Measurements from ENCODE around the gene ERBB4. TPM values are rescaled to one million over a fixed set of nuclear protein-coding genes. Genes with fewer than 3 reads are reported as not detected.

Gene ERBB4
- total RNA-seq, 2 donors from 2014 or later, result 1.0 to 32.8 TPM

- Histone ChIP-seq H3K4me3 (no peak overlapping the region), H3K27ac (no peak overlapping the region), H3K4me1 (replicated peaks) (no peaks in the 10 kb centered on the region), H3K36me3 (no peaks in the 10 kb centered on the region), H3K27me3 (replicated peaks; ENCODE audit: insufficient read depth) (no peaks in the 10 kb centered on the region), H3K9me3 (no peaks in the 10 kb centered on the region)
- WGBS, result 93% methylated on average over 2 of the region's 2 CpGs
- TF ChIP-seq POLR2A (IDR thresholded peaks at IDR 0.05), result no peak
- TF ChIP-seq POLR2AphosphoS5 (IDR thresholded peaks at IDR 0.05), result no peak
- TF ChIP-seq CTCF (IDR thresholded peaks at IDR 0.05), result no peak
- intact Hi-C loops (cut with DNase I), result no loop called here
- no peak for DNase-seq (ENCODE audit: low spot score)
These were observed 920.8 kb downstream of the ERBB4 start for GRCh38 chr2:211617803-211618202.

GRCh38 chr2:211611621-211612020 is 927.0 kb downstream of the ERBB4 start:
- H3K27ac ChIP-seq, result no peak overlapping the region
- H3K27me3 ChIP-seq (replicated peaks; ENCODE audit: insufficient read depth), result no peaks in the 10 kb centered on the region
- intact Hi-C loops (cut with DNase I), result no loop called here
- H3K4me3 ChIP-seq, result no peak overlapping the region
- WGBS, result 79% methylated on average over 2 of the region's 2 CpGs
- no peaks in the 10 kb centered on the region for H3K4me1 ChIP-seq (replicated peaks)
- DNase-seq (ENCODE audit: low spot score), result no peak
- no peaks in the 10 kb centered on the region for H3K36me3 ChIP-seq
- TF ChIP-seq CTCF (IDR thresholded peaks at IDR 0.05) (no peak), POLR2AphosphoS5 (IDR thresholded peaks at IDR 0.05) (no peak), POLR2A (IDR thresholded peaks at IDR 0.05) (no peak)
- H3K9me3 ChIP-seq, result no peaks in the 10 kb centered on the region

GRCh38 chr2:211611061-211611518 is 927.5 kb downstream of the ERBB4 start:
- DNase-seq (ENCODE audit: low spot score), result no peak
- no peaks in the 10 kb centered on the region for H3K4me1 ChIP-seq (replicated peaks)

GRCh38 chr2:211609127-211609526 is 929.5 kb downstream of the ERBB4 start:
- H3K9me3 ChIP-seq, result no peaks in the 10 kb centered on the region
- no peak overlapping the region for H3K4me3 ChIP-seq
- H3K27me3 ChIP-seq (replicated peaks; ENCODE audit: insufficient read depth), result no peaks in the 10 kb centered on the region
- no peak for DNase-seq (ENCODE audit: low spot score)
- TF ChIP-seq POLR2A (IDR thresholded peaks at IDR 0.05) (no peak), POLR2AphosphoS5 (IDR thresholded peaks at IDR 0.05) (no peak), CTCF (IDR thresholded peaks at IDR 0.05) (no peak)
- intact Hi-C loops (cut with DNase I), result no loop called here
- no peaks in the 10 kb centered on the region for H3K36me3 ChIP-seq
- H3K27ac ChIP-seq, result no peak overlapping the region
- H3K4me1 ChIP-seq (replicated peaks), result no peaks in the 10 kb centered on the region

More at GRCh38 chr2:211611061-211611518, 927.5 kb downstream of the ERBB4 start:
- no peak overlapping the region for H3K4me3 ChIP-seq
- intact Hi-C loops (cut with DNase I), result no loop called here
- H3K27ac ChIP-seq, result no peak overlapping the region
- WGBS, result 85% methylated on average over 6 of the region's 6 CpGs
- H3K27me3 ChIP-seq (replicated peaks; ENCODE audit: insufficient read depth), result no peaks in the 10 kb centered on the region
- H3K36me3 ChIP-seq, result no peaks in the 10 kb centered on the region
- no peak for TF ChIP-seq POLR2A (IDR thresholded peaks at IDR 0.05)
- no peak for TF ChIP-seq CTCF (IDR thresholded peaks at IDR 0.05)
- TF ChIP-seq POLR2AphosphoS5 (IDR thresholded peaks at IDR 0.05), result no peak
- no peaks in the 10 kb centered on the region for H3K9me3 ChIP-seq

- DNase-seq (ENCODE audit: low spot score), result no peak
- no peaks in the 10 kb centered on the region for H3K27me3 ChIP-seq (replicated peaks; ENCODE audit: insufficient read depth)
- TF ChIP-seq POLR2AphosphoS5 (IDR thresholded peaks at IDR 0.05) (no peak), CTCF (IDR thresholded peaks at IDR 0.05) (no peak), POLR2A (IDR thresholded peaks at IDR 0.05) (no peak)
- no peak overlapping the region for H3K4me3 ChIP-seq
- H3K27ac ChIP-seq, result no peak overlapping the region
- H3K9me3 ChIP-seq, result no peaks in the 10 kb centered on the region
- H3K36me3 ChIP-seq, result no peaks in the 10 kb centered on the region
- intact Hi-C loops (cut with DNase I), result no loop called here
- no peaks in the 10 kb centered on the region for H3K4me1 ChIP-seq (replicated peaks)
- 36% methylated on average over 3 of the region's 3 CpGs for WGBS
These were observed 939.5 kb downstream of the ERBB4 start for GRCh38 chr2:211599146-211599545.

All from prostate gland (tissue), 2 donors.